ENCODE data around the gene HTRA2.

The HTRA2 gene

DNA sequence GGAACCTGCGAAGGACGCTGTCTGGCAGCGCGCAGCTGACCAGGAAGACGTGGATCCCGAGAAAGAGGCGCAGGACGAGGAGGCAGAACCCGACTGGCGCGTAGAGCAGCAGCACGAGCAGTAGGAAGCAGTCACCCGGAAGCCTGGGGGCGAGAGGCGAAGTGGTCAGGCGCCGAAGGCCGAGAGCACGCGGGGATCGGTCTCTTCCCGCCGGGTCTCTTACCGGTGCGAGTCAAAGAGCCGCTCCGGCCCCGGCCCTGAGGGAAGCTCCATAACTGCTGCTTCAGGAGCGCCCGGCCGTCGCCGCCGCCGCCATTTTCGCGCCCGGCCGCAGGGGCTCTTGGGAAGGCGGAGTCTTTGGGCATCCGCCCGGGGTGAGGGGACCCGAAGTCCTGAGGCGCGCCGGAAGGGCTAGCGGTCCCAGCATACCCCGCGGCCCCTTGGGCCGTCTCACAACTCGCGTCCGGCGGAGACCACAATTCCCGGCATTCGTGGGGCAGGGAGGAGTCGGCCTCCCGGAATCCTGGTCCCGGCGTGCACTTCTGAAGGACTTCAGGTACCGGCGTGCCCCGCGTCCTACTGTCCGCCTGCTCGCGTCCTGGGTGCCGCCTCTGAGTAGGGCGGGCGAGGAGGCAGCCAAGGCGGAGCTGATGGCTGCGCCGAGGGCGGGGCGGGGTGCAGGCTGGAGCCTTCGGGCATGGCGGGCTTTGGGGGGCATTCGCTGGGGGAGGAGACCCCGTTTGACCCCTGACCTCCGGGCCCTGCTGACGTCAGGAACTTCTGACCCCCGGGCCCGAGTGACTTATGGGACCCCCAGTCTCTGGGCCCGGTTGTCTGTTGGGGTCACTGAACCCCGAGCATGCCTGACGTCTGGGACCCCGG, at the start of gene HTRA2, which contains the start of gene AUP1:
Gene HTRA2 (plus strand): TSS at position 577 of the 882 bp plus-strand sequence. CDS start 74 bp downstream, at position 651.
Gene AUP1 (minus strand): TSS at position 350 of the 882 bp plus-strand sequence. CDS start 77 bp downstream, at position 273.
- Histone ChIP-seq H3K4me3 (ENCODE audit: low read depth, low read length, poor library complexity, severe bottlenecking) (peak within 1 kb of the TSS; percentile 91), H4K20me1 (ENCODE audit: insufficient read depth, low read length) (no peaks in the 10 kb centered on the region), H3K27me3 (ENCODE audit: insufficient read depth, low read length) (no peaks in the 10 kb centered on the region), H3K9me2 (ENCODE audit: low read depth, low read length) (no peaks in the 10 kb centered on the region), H3K4me2 (ENCODE audit: low read length) (peak within 1 kb of the TSS; percentile 95), H2AFZ (ENCODE audit: low read length) (no peak within 1 kb of the TSS), H3K79me2 (ENCODE audit: insufficient read depth, low read length) (peaks cover 10% of the 10 kb centered on the region), H3K36me3 (ENCODE audit: insufficient read depth, low read length) (peaks cover 59% of the 10 kb centered on the region), H3K9ac (ENCODE audit: low read length) (peak within 1 kb of the TSS; percentile 99), H3F3A (ENCODE audit: insufficient read depth, low read length) (no peaks in the 10 kb centered on the region), H3K9me3 (ENCODE audit: low read length) (no peaks in the 10 kb centered on the region), H3K27ac (ENCODE audit: low read depth, low read length, poor library complexity, severe bottlenecking) (peak within 1 kb of the TSS; percentile 78), H3K4me1 (ENCODE audit: insufficient read depth, low read length, severe bottlenecking) (peaks cover 29% of the 10 kb centered on the region)
- TF ChIP-seq EZH2 (IDR thresholded peaks at IDR 0.05; ENCODE audit: borderline replicate concordance, low read length) (no peak), CTCF (IDR thresholded peaks at IDR 0.05; ENCODE audit: low read length) (no peak)

GRCh38 chr2:74481431-74481830, 48.3 kb upstream of the HTRA2 start:
- TF ChIP-seq CTCF (IDR thresholded peaks at IDR 0.05; ENCODE audit: low read length) (no peak), EZH2 (IDR thresholded peaks at IDR 0.05; ENCODE audit: borderline replicate concordance, low read length) (no peak)
- Histone ChIP-seq H2AFZ (ENCODE audit: low read length) (no peak overlapping the region), H3K79me2 (ENCODE audit: insufficient read depth, low read length) (0 out of 2 replicates have a peak, but pooled peaks cover 6% of the 10 kb centered on the region), H3K36me3 (ENCODE audit: insufficient read depth, low read length) (peaks cover 26% of the 10 kb centered on the region; the same call in 1 of the 2 replicates), H3K4me3 (ENCODE audit: low read depth, low read length, poor library complexity, severe bottlenecking) (peak overlapping the region; percentile 91), H3K9me2 (ENCODE audit: low read depth, low read length) (no peaks in the 10 kb centered on the region), H3K4me1 (ENCODE audit: insufficient read depth, low read length, severe bottlenecking) (peaks cover 29% of the 10 kb centered on the region), H3K9ac (ENCODE audit: low read length) (peak overlapping the region; percentile 91), H3K4me2 (ENCODE audit: low read length) (peak overlapping the region; percentile 98), H3K27ac (ENCODE audit: low read depth, low read length, poor library complexity, severe bottlenecking) (no peak overlapping the region), H3K27me3 (ENCODE audit: insufficient read depth, low read length) (no peaks in the 10 kb centered on the region), H3F3A (ENCODE audit: insufficient read depth, low read length) (no peaks in the 10 kb centered on the region; the same call in 1 of the 2 replicates), H3K9me3 (ENCODE audit: low read length) (no peaks in the 10 kb centered on the region), H4K20me1 (ENCODE audit: insufficient read depth, low read length) (no peaks in the 10 kb centered on the region)

GRCh38 chr2:74481961-74482800, 47.6 kb upstream of the HTRA2 start:
- H3K36me3 ChIP-seq (ENCODE audit: insufficient read depth, low read length), result peaks cover 26% of the 10 kb centered on the region; the same call in 1 of the 2 replicates
- no peak overlapping the region for H2AFZ ChIP-seq (ENCODE audit: low read length)
- H3K9me2 ChIP-seq (ENCODE audit: low read depth, low read length), result no peaks in the 10 kb centered on the region
- no peaks in the 10 kb centered on the region; the same call in 1 of the 2 replicates for H3F3A ChIP-seq (ENCODE audit: insufficient read depth, low read length)
- H3K9me3 ChIP-seq (ENCODE audit: low read length), result no peaks in the 10 kb centered on the region
- no peak for TF ChIP-seq EZH2 (IDR thresholded peaks at IDR 0.05; ENCODE audit: borderline replicate concordance, low read length)
- no peak for TF ChIP-seq CTCF (IDR thresholded peaks at IDR 0.05; ENCODE audit: low read length)
- H3K4me1 ChIP-seq (ENCODE audit: insufficient read depth, low read length, severe bottlenecking), result peaks cover 29% of the 10 kb centered on the region
- 0 out of 2 replicates have a peak, but pooled peaks cover 6% of the 10 kb centered on the region for H3K79me2 ChIP-seq (ENCODE audit: insufficient read depth, low read length)
- H3K27ac ChIP-seq (ENCODE audit: low read depth, low read length, poor library complexity, severe bottlenecking), result peak overlapping the region; percentile 85
- peak overlapping the region; percentile 91 for H3K4me3 ChIP-seq (ENCODE audit: low read depth, low read length, poor library complexity, severe bottlenecking)
- H3K4me2 ChIP-seq (ENCODE audit: low read length), result peak overlapping the region; percentile 98
- no peaks in the 10 kb centered on the region for H4K20me1 ChIP-seq (ENCODE audit: insufficient read depth, low read length)
- no peaks in the 10 kb centered on the region for H3K27me3 ChIP-seq (ENCODE audit: insufficient read depth, low read length)
- H3K9ac ChIP-seq (ENCODE audit: low read length), result peak overlapping the region; percentile 91

All from OCI-LY1 (cell line).